SK-N-MC (cell line): ENCODE measurements around the gene JCHAIN.

Source experiments
- DNase-seq: peaks from one replicate; pipeline ENCODE4 v3.0.0-alpha.2; 2011; ENCODE audit warnings: low read depth, low spot score
- H3K27ac ChIP-seq: fragments of 200-600 bp; sonication (generic); 2 replicates; pipeline ENCODE4 v1.5.1; 2016; ENCODE audit warnings: mixed run types
- H3K36me3 ChIP-seq: fragments of 200-600 bp; sonication (generic); 2 replicates; pipeline ENCODE4 v1.6.1; 2017; ENCODE audit warnings: antibody characterized with exemption, low read length, mixed read lengths; ENCODE audit not compliant: insufficient read depth
- H3K4me3 ChIP-seq: fragments of 200-600 bp; sonication (generic); 2 replicates; pipeline ENCODE4 v1.5.1; 2016
- H3K9ac ChIP-seq: fragments of 200-600 bp; sonication (generic); 2 replicates; pipeline ENCODE4 v1.8.0; 2017; ENCODE audit warnings: mixed run types, mixed read lengths; ENCODE audit not compliant: insufficient read length
- H3K9me3 ChIP-seq: fragments of 200-600 bp; sonication (generic); 2 replicates; pipeline ENCODE4 v1.6.1; 2017; ENCODE audit warnings: low read depth, mild to moderate bottlenecking, antibody characterized with exemption, low read length, moderate library complexity, mixed read lengths
- EZH2 ChIP-seq: fragments of 200-600 bp; sonication (generic); IDR thresholded peaks from one replicate; pipeline ENCODE4 v1.6.1; 2017; ENCODE audit warnings: antibody characterized with exemption
- FOXP2 ChIP-seq: optimal IDR thresholded peaks from 2 replicates; pipeline ENCODE3; 2011; ENCODE audit warnings: mild to moderate bottlenecking, moderate library complexity; ENCODE audit not compliant: insufficient read depth; ENCODE audit errors: extremely low read length, control extremely low read depth
- POLR2AphosphoS5 ChIP-seq: IDR thresholded peaks from 2 replicates; pipeline ENCODE4 v1.6.1; 2012; ENCODE audit warnings: mild to moderate bottlenecking, low read depth, low read length, borderline replicate concordance

Gene JCHAIN

GRCh38 chr4:70640192-70640591 lies 26.1 kb downstream of the JCHAIN start:
- no peak overlapping the region for H3K27ac ChIP-seq
- TF ChIP-seq FOXP2 (no peak), POLR2AphosphoS5 (no peak), EZH2 (no peak)
- H3K9ac ChIP-seq: no peak overlapping the region
- no peak overlapping the region for H3K4me3 ChIP-seq
- no peaks in the 10 kb centered on the region for H3K36me3 ChIP-seq
- no peak for DNase-seq
- no peaks in the 10 kb centered on the region for H3K9me3 ChIP-seq

- no peak overlapping the region; the same call in 1 of the 2 replicates for H3K27ac ChIP-seq
- no peak overlapping the region for H3K4me3 ChIP-seq
- H3K36me3 ChIP-seq: no peaks in the 10 kb centered on the region
- DNase-seq: no peak
- no peaks in the 10 kb centered on the region for H3K9me3 ChIP-seq
- TF ChIP-seq EZH2: no peak
- TF ChIP-seq POLR2AphosphoS5: no peak
- no peak for TF ChIP-seq FOXP2
- no peak overlapping the region for H3K9ac ChIP-seq
Measured at GRCh38 chr4:70637239-70637913, 28.9 kb downstream of the JCHAIN start.

- Histone ChIP-seq H3K27ac (no peak overlapping the region), H3K4me3 (no peak overlapping the region), H3K9ac (no peak overlapping the region), H3K36me3 (no peaks in the 10 kb centered on the region), H3K9me3 (no peaks in the 10 kb centered on the region)
- DNase-seq: no peak
- TF ChIP-seq POLR2AphosphoS5 (no peak), FOXP2 (no peak), EZH2 (no peak)
Measured at GRCh38 chr4:70634482-70634881, 31.8 kb downstream of the JCHAIN start.

GRCh38 chr4:70632028-70632427 lies 34.3 kb downstream of the JCHAIN start:
- TF ChIP-seq POLR2AphosphoS5 (no peak), EZH2 (no peak), FOXP2 (no peak)
- DNase-seq: no peak
- no peak overlapping the region for H3K27ac ChIP-seq

GRCh38 chr4:70630162-70630561 lies 36.1 kb downstream of the JCHAIN start:
- TF ChIP-seq FOXP2 (no peak), POLR2AphosphoS5 (no peak), EZH2 (no peak)
- Histone ChIP-seq H3K4me3 (no peak overlapping the region), H3K9ac (no peak overlapping the region), H3K27ac (no peak overlapping the region), H3K36me3 (no peaks in the 10 kb centered on the region), H3K9me3 (no peaks in the 10 kb centered on the region)
- DNase-seq: no peak

More at GRCh38 chr4:70632028-70632427, 34.3 kb downstream of the JCHAIN start:
- no peaks in the 10 kb centered on the region for H3K9me3 ChIP-seq
- no peak overlapping the region for H3K4me3 ChIP-seq
- H3K9ac ChIP-seq: no peak overlapping the region
- no peaks in the 10 kb centered on the region for H3K36me3 ChIP-seq

GRCh38 chr4:70629469-70630090 lies 36.7 kb downstream of the JCHAIN start:
- no peak overlapping the region for H3K27ac ChIP-seq
- H3K9ac ChIP-seq: no peak overlapping the region
- no peak overlapping the region for H3K4me3 ChIP-seq
- H3K36me3 ChIP-seq: no peaks in the 10 kb centered on the region
- DNase-seq: no peak
- TF ChIP-seq POLR2AphosphoS5 (no peak), FOXP2 (no peak), EZH2 (no peak)
- no peaks in the 10 kb centered on the region for H3K9me3 ChIP-seq

GRCh38 chr4:70628444-70628843 lies 37.9 kb downstream of the JCHAIN start, which contains the start of gene ENAM:
Gene ENAM, plus strand, starts transcription at chr4:70628744. Its CDS starts 757 bp downstream, at chr4:70629501.
- no peak for TF ChIP-seq EZH2
- no peak for TF ChIP-seq POLR2AphosphoS5
- TF ChIP-seq FOXP2: no peak
- no peak for DNase-seq
- Histone ChIP-seq H3K27ac (no peak within 1 kb of the TSS), H3K9me3 (no peaks in the 10 kb centered on the region), H3K36me3 (no peaks in the 10 kb centered on the region), H3K4me3 (no peak within 1 kb of the TSS), H3K9ac (no peak within 1 kb of the TSS)

GRCh38 chr4:70627620-70628019 lies 38.7 kb downstream of the JCHAIN start:
- Histone ChIP-seq H3K36me3 (no peaks in the 10 kb centered on the region), H3K4me3 (no peak overlapping the region), H3K9ac (no peak overlapping the region), H3K27ac (no peak overlapping the region), H3K9me3 (no peaks in the 10 kb centered on the region)
- no peak for TF ChIP-seq EZH2
- TF ChIP-seq POLR2AphosphoS5: no peak
- TF ChIP-seq FOXP2: no peak
- no peak for DNase-seq
